GM12891 (cell line): Measurements from ENCODE around the gene GLRA3.

ENCODE experiments used
- PAX5 ChIP-seq: IDR thresholded peaks from 2 replicates; pipeline ENCODE4 v1.6.1; 2011; ENCODE audit warnings: low read length, moderate library complexity, mild to moderate bottlenecking; ENCODE audit not compliant: insufficient read depth, severe bottlenecking
- POLR2A ChIP-seq: IDR thresholded peaks from 2 replicates; pipeline ENCODE4 v1.6.1; 2011; ENCODE audit warnings: low read depth, low read length, control low read depth
- POLR2AphosphoS5 ChIP-seq: IDR thresholded peaks from 2 replicates; pipeline ENCODE4 v1.6.1; 2011; ENCODE audit warnings: low read depth, low read length, control low read depth
- POU2F2 ChIP-seq: IDR thresholded peaks from 2 replicates; pipeline ENCODE4 v1.6.1; 2011; ENCODE audit warnings: low read depth, mild to moderate bottlenecking, control low read depth, low read length, moderate library complexity
- SPI1 ChIP-seq: IDR thresholded peaks from 2 replicates; pipeline ENCODE4 v1.6.1; 2011; ENCODE audit warnings: low read depth, low read length, control low read depth
- TAF1 ChIP-seq: IDR thresholded peaks from 2 replicates; pipeline ENCODE4 v1.6.1; 2011; ENCODE audit warnings: low read depth, low read length, control low read depth

DNA sequence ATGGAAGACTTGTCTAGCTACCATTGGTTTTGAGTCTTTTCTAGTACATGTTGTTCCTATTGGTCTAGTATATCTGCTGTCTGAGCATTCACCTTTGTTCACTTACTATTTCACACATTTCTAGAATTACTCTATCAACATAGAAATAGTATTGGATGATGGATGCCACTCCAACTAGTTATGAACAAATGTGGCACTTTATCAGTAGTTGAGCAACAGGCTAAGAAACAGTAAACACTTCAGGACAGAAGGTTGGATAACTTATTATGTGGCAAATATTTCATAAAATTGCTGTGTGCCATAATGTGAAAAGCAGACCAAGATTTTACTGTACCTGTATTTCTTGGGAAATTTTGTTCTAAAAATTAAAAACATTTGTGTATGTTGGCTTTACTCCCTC, 42.4 kb upstream of the GLRA3 start:
- TF ChIP-seq POLR2A: no peak
- no peak for TF ChIP-seq POLR2AphosphoS5
- no peak for TF ChIP-seq POU2F2
- no peak for TF ChIP-seq SPI1
- no peak for TF ChIP-seq TAF1
- TF ChIP-seq PAX5: no peak
